D721Med (cell line): Measurements from ENCODE around the gene OVAAL.
"Not testable (repeated sequence)": the region's sequence is repeated elsewhere in the genome, so short reads cannot be mapped to it uniquely, and the experiment has no call there.

Source experiments
- DNase-seq: peaks from one replicate; pipeline ENCODE4 v3.0.0; 2011; ENCODE audit warnings: low spot score; ENCODE audit not compliant: insufficient read length
- FAIRE-seq: peaks from 2 replicates; lab custom pipeline; 2011; peaks lifted over from hg19 to GRCh38; lab: Jason Lieb, UNC
- CTCF ChIP-seq: IDR thresholded peaks from 2 replicates; pipeline ENCODE4 v1.5.1; 2012; ENCODE audit warnings: mild to moderate bottlenecking, control low read depth; ENCODE audit not compliant: insufficient read depth; ENCODE audit errors: missing control alignments

The OVAAL gene

GRCh38 chr1:180550241-180550640, 8.5 kb upstream of the OVAAL start:
- no peak for TF ChIP-seq CTCF

GRCh38 chr1:180551997-180552396, 6.8 kb upstream of the OVAAL start:
- no peak for TF ChIP-seq CTCF
- no peak for DNase-seq
- peak; percentile 38 for FAIRE-seq

More at GRCh38 chr1:180550241-180550640, 8.5 kb upstream of the OVAAL start:
- DNase-seq (no peak), FAIRE-seq (no peak)

GRCh38 chr1:180553046-180553445, 5.7 kb upstream of the OVAAL start:
- not testable (repeated sequence) for FAIRE-seq, DNase-seq

GRCh38 chr1:180555411-180555810, 3.4 kb upstream of the OVAAL start:
- no peak for DNase-seq
- no peak for TF ChIP-seq CTCF
- no peak for FAIRE-seq

GRCh38 chr1:180560200-180560867, 1.6 kb downstream of the OVAAL start:
- DNase-seq (no peak), FAIRE-seq (no peak)
- TF ChIP-seq CTCF, result no peak

- FAIRE-seq, result no peak
- no peak for DNase-seq
Observed at GRCh38 chr1:180560868-180561600, 2.3 kb downstream of the OVAAL start.

GRCh38 chr1:180562640-180563025, 3.9 kb downstream of the OVAAL start:
- TF ChIP-seq CTCF, result no peak
- no peak for FAIRE-seq
- DNase-seq, result no peak

More at GRCh38 chr1:180560868-180561600, 2.3 kb downstream of the OVAAL start:
- no peak for TF ChIP-seq CTCF
